ENCODE measurements around the gene SMS. TPM values are rescaled to one million over a fixed set of nuclear protein-coding genes. Genes with fewer than 3 reads are reported as not detected.

SMS gene
- total RNA-seq, 1 donor from 2014 or later: 96.5 TPM

- Mint-ChIP-seq H3K36me3 (ENCODE audit: unreplicated experiment) (no peaks in the 10 kb centered on the region), H3K4me1 (ENCODE audit: low read depth, unreplicated experiment) (peaks cover 3% of the 10 kb centered on the region), H3K27me3 (ENCODE audit: unreplicated experiment) (no peaks in the 10 kb centered on the region), H3K4me3 (ENCODE audit: unreplicated experiment) (no peak overlapping the region), H3K27ac (ENCODE audit: unreplicated experiment) (no peak overlapping the region), H3K9me3 (ENCODE audit: unreplicated experiment) (no peaks in the 10 kb centered on the region)
- no peak for DNase-seq
- TF ChIP-seq CTCF (IDR thresholded peaks at IDR 0.05; ENCODE audit: partially characterized antibody, unreplicated experiment): no peak
These were observed 33.5 kb downstream of the SMS start for GRCh38 chrX:21974011-21974385.

- H3K4me3 Mint-ChIP-seq (ENCODE audit: unreplicated experiment): no peak overlapping the region
- no peak for TF ChIP-seq CTCF (IDR thresholded peaks at IDR 0.05; ENCODE audit: partially characterized antibody, unreplicated experiment)
These were observed 34.7 kb downstream of the SMS start for GRCh38 chrX:21975242-21975641.

GRCh38 chrX:21975812-21976211 is 35.3 kb downstream of the SMS start:
- no peak for DNase-seq
- no peak for TF ChIP-seq CTCF (IDR thresholded peaks at IDR 0.05; ENCODE audit: partially characterized antibody, unreplicated experiment)
- no peaks in the 10 kb centered on the region for H3K27me3 Mint-ChIP-seq (ENCODE audit: unreplicated experiment)
- H3K4me3 Mint-ChIP-seq (ENCODE audit: unreplicated experiment): no peak overlapping the region
- no peaks in the 10 kb centered on the region for H3K4me1 Mint-ChIP-seq (ENCODE audit: low read depth, unreplicated experiment)
- H3K9me3 Mint-ChIP-seq (ENCODE audit: unreplicated experiment): no peaks in the 10 kb centered on the region
- H3K36me3 Mint-ChIP-seq (ENCODE audit: unreplicated experiment): no peaks in the 10 kb centered on the region
- no peak overlapping the region for H3K27ac Mint-ChIP-seq (ENCODE audit: unreplicated experiment)

More at GRCh38 chrX:21975242-21975641, 34.7 kb downstream of the SMS start:
- Mint-ChIP-seq H3K27me3 (ENCODE audit: unreplicated experiment) (no peaks in the 10 kb centered on the region), H3K36me3 (ENCODE audit: unreplicated experiment) (no peaks in the 10 kb centered on the region), H3K4me1 (ENCODE audit: low read depth, unreplicated experiment) (no peaks in the 10 kb centered on the region), H3K9me3 (ENCODE audit: unreplicated experiment) (no peaks in the 10 kb centered on the region), H3K27ac (ENCODE audit: unreplicated experiment) (no peak overlapping the region)
- no peak for DNase-seq

GRCh38 chrX:21978346-21978745 is 37.8 kb downstream of the SMS start:
- Mint-ChIP-seq H3K4me3 (ENCODE audit: unreplicated experiment) (no peak overlapping the region), H3K27ac (ENCODE audit: unreplicated experiment) (no peak overlapping the region), H3K27me3 (ENCODE audit: unreplicated experiment) (no peaks in the 10 kb centered on the region), H3K4me1 (ENCODE audit: low read depth, unreplicated experiment) (no peaks in the 10 kb centered on the region), H3K36me3 (ENCODE audit: unreplicated experiment) (no peaks in the 10 kb centered on the region), H3K9me3 (ENCODE audit: unreplicated experiment) (no peaks in the 10 kb centered on the region)
- TF ChIP-seq CTCF (IDR thresholded peaks at IDR 0.05; ENCODE audit: partially characterized antibody, unreplicated experiment): no peak
- DNase-seq: no peak

GRCh38 chrX:21982311-21982710 is 41.8 kb downstream of the SMS start:
- TF ChIP-seq CTCF (IDR thresholded peaks at IDR 0.05; ENCODE audit: partially characterized antibody, unreplicated experiment): no peak
- H3K27ac Mint-ChIP-seq (ENCODE audit: unreplicated experiment): no peak overlapping the region
- no peaks in the 10 kb centered on the region for H3K9me3 Mint-ChIP-seq (ENCODE audit: unreplicated experiment)
- H3K27me3 Mint-ChIP-seq (ENCODE audit: unreplicated experiment): peaks cover 2% of the 10 kb centered on the region
- H3K4me3 Mint-ChIP-seq (ENCODE audit: unreplicated experiment): no peak overlapping the region
- no peaks in the 10 kb centered on the region for H3K36me3 Mint-ChIP-seq (ENCODE audit: unreplicated experiment)
- DNase-seq: no peak
- H3K4me1 Mint-ChIP-seq (ENCODE audit: low read depth, unreplicated experiment): no peaks in the 10 kb centered on the region

Data from glutamatergic neuron (in vitro differentiated cells).